ENCODE results near the gene FXN.
"Not testable (repeated sequence)": the region's sequence is repeated elsewhere in the genome, so short reads cannot be mapped to it uniquely, and the experiment has no call there.

FXN gene

GRCh38 chr9:69107771-69108170 lies 72.2 kb downstream of the FXN start:
- no peak for DNase-seq

- not testable (repeated sequence) for DNase-seq
Measured at GRCh38 chr9:69108706-69109105, 73.2 kb downstream of the FXN start.

- no peak for DNase-seq
Measured at GRCh38 chr9:69109152-69109551, 73.6 kb downstream of the FXN start.

- not testable (repeated sequence) for DNase-seq
Measured at GRCh38 chr9:69112646-69113045, 77.1 kb downstream of the FXN start.

- no peak for DNase-seq
Measured at GRCh38 chr9:69115621-69116020, 80.1 kb downstream of the FXN start.

GRCh38 chr9:69118656-69119055 lies 83.1 kb downstream of the FXN start:
- DNase-seq: no peak

- peak; percentile 85 for DNase-seq
Measured at GRCh38 chr9:69120380-69121154, 85.0 kb downstream of the FXN start.

GRCh38 chr9:69121155-69122081 lies 85.9 kb downstream of the FXN start:
- DNase-seq: peak; percentile 79

- DNase-seq: peak; percentile 79
Measured at GRCh38 chr9:69122082-69122548, 86.6 kb downstream of the FXN start.

- DNase-seq: peak; percentile 47
Measured at GRCh38 chr9:69122549-69123141, 87.1 kb downstream of the FXN start.

- no peak for DNase-seq
Measured at GRCh38 chr9:69130456-69131441, 95.2 kb downstream of the FXN start.

GRCh38 chr9:69131682-69132081 lies 96.1 kb downstream of the FXN start:
- DNase-seq: no peak

- no peak for DNase-seq
Measured at GRCh38 chr9:69132361-69132760, 96.8 kb downstream of the FXN start.

GRCh38 chr9:69134412-69134811 lies 98.9 kb downstream of the FXN start:
- DNase-seq: no peak

- no peak for DNase-seq
Measured at GRCh38 chr9:69136185-69136584, 100.6 kb downstream of the FXN start.

GRCh38 chr9:69136779-69137178 lies 101.2 kb downstream of the FXN start:
- DNase-seq: no peak

GRCh38 chr9:69137311-69137710 lies 101.8 kb downstream of the FXN start:
- no peak for DNase-seq

GRCh38 chr9:69139596-69139995 lies 104.0 kb downstream of the FXN start:
- DNase-seq: no peak

GRCh38 chr9:69140123-69140735 lies 104.7 kb downstream of the FXN start:
- no peak for DNase-seq

GRCh38 chr9:69141851-69142250 lies 106.3 kb downstream of the FXN start:
- no peak for DNase-seq

- DNase-seq: no peak
Measured at GRCh38 chr9:69143291-69143690, 107.7 kb downstream of the FXN start.
